ENCODE measurements around the gene SLC41A1. TPM values are rescaled to one million over a fixed set of nuclear protein-coding genes. Genes with fewer than 3 reads are reported as not detected.

SLC41A1 gene
- total and polyA plus RNA-seq, 9 of the 15 experiments (the other 6 are each of a cell fraction or from before 2014, with no cell fraction given): 4.1 to 29.3 (median 11.4) TPM

DNA sequence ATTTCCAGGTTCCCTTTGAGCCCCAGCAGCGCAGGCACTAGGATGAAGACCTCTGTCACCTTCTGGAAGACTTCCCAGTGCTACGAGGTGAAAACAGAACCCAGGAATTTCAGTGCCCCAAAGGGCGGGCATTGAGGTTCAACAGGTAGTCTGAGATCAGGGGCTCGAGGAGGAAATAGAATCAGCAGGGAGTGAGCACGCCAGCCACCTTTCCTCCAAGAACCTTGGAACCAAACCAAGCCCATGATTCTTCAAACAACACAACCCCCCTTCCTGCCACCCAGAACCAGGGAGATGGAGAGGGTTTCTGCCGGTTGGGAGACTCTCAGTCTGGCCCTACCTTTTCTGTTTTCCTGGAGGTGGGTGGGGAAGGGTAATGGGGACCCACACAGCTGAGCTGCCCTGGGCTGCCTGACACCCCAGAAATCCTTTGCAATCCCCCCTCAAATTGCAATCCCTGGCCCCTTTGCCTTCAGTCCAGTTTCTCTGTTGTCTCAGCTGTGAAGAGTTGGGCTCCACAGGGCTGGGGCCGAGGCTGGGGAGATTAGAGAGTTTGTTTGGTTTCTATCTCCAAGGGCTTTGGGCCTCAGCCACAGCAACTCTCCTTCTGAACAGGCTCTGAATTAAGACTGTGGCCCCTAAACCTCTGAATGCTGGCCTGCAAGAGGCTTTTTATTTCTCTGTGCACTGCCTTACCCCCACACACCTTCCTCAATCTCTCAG is 11.9 kb downstream of the SLC41A1 start:
- 67% methylated on average over 6 of the region's 7 CpGs for WGBS (ENCODE audit: insufficient coverage, low coverage, missing lambda C conversion rate)
- POLR2A ChIA-PET: interaction anchor here (0.9 to 1.9 kb wide), 3 partner anchors 10 to 14 kb away, joined by 3 to 15 read pairs (median 3); no protein-coding TSS in a partner anchor
- Histone ChIP-seq H3K36me3 (ENCODE audit: control insufficient read depth, insufficient read depth, low read length) (peaks cover 37% of the 10 kb centered on the region; the same call in 2 of the 3 replicates), H3K9ac (ENCODE audit: insufficient read depth in 1 of 2, low read depth in 2 of 2, low read length in 2 of 2) (peak overlapping the region in 1 of 2 experiments; percentile 17; a peak in 1 of 4 replicates), H3K79me2 (ENCODE audit: control insufficient read depth, insufficient read depth, low read length) (no peaks in the 10 kb centered on the region), H2AFZ (ENCODE audit: low read depth, low read length) (no peak overlapping the region), H3K9me3 (replicated peaks; ENCODE audit: control insufficient read depth, insufficient read depth, low read depth, low read length) (no peaks in the 10 kb centered on the region), H3K4me1 (replicated peaks in 1 of 2; ENCODE audit: control insufficient read depth in 2 of 2, insufficient read depth in 2 of 2, low read length in 2 of 2) (peaks cover 8 to 22% of the 10 kb centered on the region in 2 experiments; a peak in 4 of 5 replicates), H3K4me2 (ENCODE audit: insufficient read depth, low read length) (no peak overlapping the region), H4K20me1 (replicated peaks; ENCODE audit: control insufficient read depth, insufficient read depth, low read length) (peaks cover 9% of the 10 kb centered on the region), H3K27ac (ENCODE audit: extremely low read depth, low read depth, low read length) (no peak overlapping the region), H3K27me3 (ENCODE audit: control insufficient read depth in 2 of 2, insufficient read depth in 2 of 2, low read length in 2 of 2) (no peaks in the 10 kb centered on the region), H3K9me1 (ENCODE audit: control insufficient read depth, insufficient read depth, low read length) (peaks cover 3% of the 10 kb centered on the region), H3K4me3 (no peak overlapping the region)
- in situ Hi-C loops (cut with MboI) (no loop called here), intact Hi-C loops (cut with micrococcal nuclease) (no loop called here)
- CTCF ChIA-PET (ENCODE audit: low intra/inter-chr PET ratio): no interaction called here
- FAIRE-seq: no peak
- TF ChIP-seq ZC3H4 (CRISPR knock-in tag; IDR thresholded peaks at IDR 0.05; ENCODE audit: borderline replicate concordance): no peak
- TF ChIP-seq CREBBP (IDR thresholded peaks at IDR 0.05; ENCODE audit: low read depth, low read length): no peak
- no peak for TF ChIP-seq ESRRA (IDR thresholded peaks at IDR 0.05; ENCODE audit: borderline replicate concordance, low read depth)
- no peak for TF ChIP-seq DACH1 (IDR thresholded peaks at IDR 0.05; ENCODE audit: partially characterized antibody)
- TF ChIP-seq STAG1 (CRISPR knock-in tag; IDR thresholded peaks at IDR 0.05; ENCODE audit: borderline replicate concordance): no peak
- no peak for TF ChIP-seq ZNF766 (CRISPR knock-in tag; conservative IDR thresholded peaks at IDR 0.05)
- TF ChIP-seq, protein P1, sequence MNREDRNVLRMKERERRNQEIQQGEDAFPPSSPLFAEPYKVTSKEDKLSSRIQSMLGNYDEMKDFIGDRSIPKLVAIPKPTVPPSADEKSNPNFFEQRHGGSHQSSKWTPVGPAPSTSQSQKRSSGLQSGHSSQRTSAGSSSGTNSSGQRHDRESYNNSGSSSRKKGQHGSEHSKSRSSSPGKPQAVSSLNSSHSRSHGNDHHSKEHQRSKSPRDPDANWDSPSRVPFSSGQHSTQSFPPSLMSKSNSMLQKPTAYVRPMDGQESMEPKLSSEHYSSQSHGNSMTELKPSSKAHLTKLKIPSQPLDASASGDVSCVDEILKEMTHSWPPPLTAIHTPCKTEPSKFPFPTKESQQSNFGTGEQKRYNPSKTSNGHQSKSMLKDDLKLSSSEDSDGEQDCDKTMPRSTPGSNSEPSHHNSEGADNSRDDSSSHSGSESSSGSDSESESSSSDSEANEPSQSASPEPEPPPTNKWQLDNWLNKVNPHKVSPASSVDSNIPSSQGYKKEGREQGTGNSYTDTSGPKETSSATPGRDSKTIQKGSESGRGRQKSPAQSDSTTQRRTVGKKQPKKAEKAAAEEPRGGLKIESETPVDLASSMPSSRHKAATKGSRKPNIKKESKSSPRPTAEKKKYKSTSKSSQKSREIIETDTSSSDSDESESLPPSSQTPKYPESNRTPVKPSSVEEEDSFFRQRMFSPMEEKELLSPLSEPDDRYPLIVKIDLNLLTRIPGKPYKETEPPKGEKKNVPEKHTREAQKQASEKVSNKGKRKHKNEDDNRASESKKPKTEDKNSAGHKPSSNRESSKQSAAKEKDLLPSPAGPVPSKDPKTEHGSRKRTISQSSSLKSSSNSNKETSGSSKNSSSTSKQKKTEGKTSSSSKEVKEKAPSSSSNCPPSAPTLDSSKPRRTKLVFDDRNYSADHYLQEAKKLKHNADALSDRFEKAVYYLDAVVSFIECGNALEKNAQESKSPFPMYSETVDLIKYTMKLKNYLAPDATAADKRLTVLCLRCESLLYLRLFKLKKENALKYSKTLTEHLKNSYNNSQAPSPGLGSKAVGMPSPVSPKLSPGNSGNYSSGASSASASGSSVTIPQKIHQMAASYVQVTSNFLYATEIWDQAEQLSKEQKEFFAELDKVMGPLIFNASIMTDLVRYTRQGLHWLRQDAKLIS (CRISPR knock-in tag; IDR thresholded peaks at IDR 0.05): no peak
- no peak for TF ChIP-seq KHSRP (IDR thresholded peaks at IDR 0.05)
- no peak for TF ChIP-seq RBFOX2 (IDR thresholded peaks at IDR 0.05; ENCODE audit: low read depth, low read length)
- TF ChIP-seq, protein P2, sequence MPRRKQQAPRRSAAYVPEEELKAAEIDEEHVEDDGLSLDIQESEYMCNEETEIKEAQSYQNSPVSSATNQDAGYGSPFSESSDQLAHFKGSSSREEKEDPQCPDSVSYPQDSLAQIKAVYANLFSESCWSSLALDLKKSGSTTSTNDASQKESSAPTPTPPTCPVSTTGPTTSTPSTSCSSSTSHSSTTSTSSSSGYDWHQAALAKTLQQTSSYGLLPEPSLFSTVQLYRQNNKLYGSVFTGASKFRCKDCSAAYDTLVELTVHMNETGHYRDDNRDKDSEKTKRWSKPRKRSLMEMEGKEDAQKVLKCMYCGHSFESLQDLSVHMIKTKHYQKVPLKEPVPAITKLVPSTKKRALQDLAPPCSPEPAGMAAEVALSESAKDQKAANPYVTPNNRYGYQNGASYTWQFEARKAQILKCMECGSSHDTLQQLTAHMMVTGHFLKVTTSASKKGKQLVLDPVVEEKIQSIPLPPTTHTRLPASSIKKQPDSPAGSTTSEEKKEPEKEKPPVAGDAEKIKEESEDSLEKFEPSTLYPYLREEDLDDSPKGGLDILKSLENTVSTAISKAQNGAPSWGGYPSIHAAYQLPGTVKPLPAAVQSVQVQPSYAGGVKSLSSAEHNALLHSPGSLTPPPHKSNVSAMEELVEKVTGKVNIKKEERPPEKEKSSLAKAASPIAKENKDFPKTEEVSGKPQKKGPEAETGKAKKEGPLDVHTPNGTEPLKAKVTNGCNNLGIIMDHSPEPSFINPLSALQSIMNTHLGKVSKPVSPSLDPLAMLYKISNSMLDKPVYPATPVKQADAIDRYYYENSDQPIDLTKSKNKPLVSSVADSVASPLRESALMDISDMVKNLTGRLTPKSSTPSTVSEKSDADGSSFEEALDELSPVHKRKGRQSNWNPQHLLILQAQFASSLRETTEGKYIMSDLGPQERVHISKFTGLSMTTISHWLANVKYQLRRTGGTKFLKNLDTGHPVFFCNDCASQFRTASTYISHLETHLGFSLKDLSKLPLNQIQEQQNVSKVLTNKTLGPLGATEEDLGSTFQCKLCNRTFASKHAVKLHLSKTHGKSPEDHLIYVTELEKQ (CRISPR knock-in tag; IDR thresholded peaks at IDR 0.05): no peak
- peak in 2 of 4 experiments; percentile 30 to 45 for DNase-seq (ENCODE audit: extremely low read depth in 1 of 4, low spot score in 3 of 4)
- peak; percentile 64 for ATAC-seq
- BruUV-seq (replicated peaks): no TSS peak

Measured in K562 (cell line).